Upper lobe of left lung (tissue), 6 donors: ENCODE results near the gene SH3TC2. TPM values are rescaled to one million over a fixed set of nuclear protein-coding genes. Genes with fewer than 3 reads are reported as not detected.

Experiments
- ATAC-seq, 2 donors: fragments of 200-7000 bp; cut with Tn5 transposase; one replicate each; pipeline ENCODE4 v1.9.1; 2022; ENCODE audit warnings: mild to moderate bottlenecking in 2 of 2, moderate library complexity in 2 of 2; ENCODE audit not compliant: low FRiP score in 2 of 2
- DNase-seq, 2 donors: peaks; one replicate each; pipeline ENCODE4 v3.0.0-alpha.2; 2019 to 2020
- H3K27ac ChIP-seq, 4 donors: fragments of 200-600 bp; sonication (generic); one replicate each; pipeline ENCODE4 v1.5.1; 2016 to 2019
- H3K27me3 ChIP-seq, 4 donors: fragments of 200-600 bp; sonication (generic); one replicate each; pipeline ENCODE4 v1.5.1; 2017 to 2019
- H3K36me3 ChIP-seq, 4 donors: fragments of 200-600 bp; sonication (generic); one replicate each; pipeline ENCODE4 v1.5.1; 2016 to 2019
- H3K4me1 ChIP-seq, 4 donors: fragments of 200-600 bp; sonication (generic); one replicate each; pipeline ENCODE4 v1.5.1; 2018 to 2019
- H3K4me3 ChIP-seq, 4 donors: fragments of 200-600 bp; sonication (generic); one replicate each; pipeline ENCODE4 v1.5.1; 2017 to 2019; ENCODE audit warnings: mild to moderate bottlenecking in 2 of 4, moderate library complexity in 1 of 4
- H3K9me3 ChIP-seq, 4 donors: fragments of 200-600 bp; sonication (generic); one replicate each; pipeline ENCODE4 v1.5.1; 2018 to 2019
- CTCF ChIP-seq, 6 experiments: fragments of 450-650 bp in 4 of 6; fragments of 200-600 bp in 2 of 6; sonication (generic) in 2 of 6; IDR thresholded peaks; one replicate each; pipeline ENCODE4 v1.5.1; 2016 to 2019; ENCODE audit warnings: antibody characterized with exemption in 6 of 6
- EP300 ChIP-seq, 4 donors: sonication (generic); formaldehyde crosslinking; IDR thresholded peaks; one replicate each; pipeline ENCODE4 v1.5.1; 2017; ENCODE audit warnings: antibody characterized with exemption in 4 of 4, control low read depth in 2 of 4
- POLR2A ChIP-seq, 4 donors: fragments of 450-650 bp; IDR thresholded peaks; one replicate each; pipeline ENCODE4 v1.5.1; 2016 to 2017; ENCODE audit warnings: antibody characterized with exemption in 4 of 4, mild to moderate bottlenecking in 2 of 4
- POLR2AphosphoS5 ChIP-seq, 2 donors: sonication (generic); formaldehyde crosslinking; IDR thresholded peaks; one replicate each; pipeline ENCODE4 v1.5.1; 2017; ENCODE audit warnings: antibody characterized with exemption in 2 of 2
- WGBS, 2 donors: methylation state at CpG; one replicate each; pipeline ENCODE4 v1.1.5; 2017 to 2018; 5-methylcytosine and 5-hydroxymethylcytosine counted together
- total RNA-seq, 6 donors: library from RNA; depleted of rRNA in 4 of 6; stranded (reverse); fragments of >200 nt in 4 of 6; gene quantifications; one replicate each; pipeline versions ENCODE4 v1.1.0 to v1.2.1, GENCODE V29; 2016 to 2021
- donor health status: DM: no; HTN: no; CAD: no; lungs with moderate emphysema.
- donor health status: DM: no; HTN: yes; CAD: no; lungs with severe emphysema.

Gene SH3TC2
- total RNA-seq, 6 donors from 2014 or later = under 0.01 to 3.1 (median 1.2) TPM

- ATAC-seq = no peak
- no peaks in the 10 kb centered on the region for H3K27me3 ChIP-seq
- no peak overlapping the region for H3K4me3 ChIP-seq
- TF ChIP-seq POLR2AphosphoS5 (IDR thresholded peaks at IDR 0.05) (no peak), POLR2A (IDR thresholded peaks at IDR 0.05) (no peak), EP300 (IDR thresholded peaks at IDR 0.05) (no peak), CTCF (IDR thresholded peaks at IDR 0.05) (no peak)
- WGBS, 2 donors = 71 to 83% methylated on average over 3 of the region's 3 CpGs
- H3K27ac ChIP-seq = no peak overlapping the region
- H3K9me3 ChIP-seq = no peaks in the 10 kb centered on the region
- no peaks in the 10 kb centered on the region for H3K36me3 ChIP-seq
- peaks cover 0 to 6% (median 3%) of the 10 kb centered on the region in 4 donors for H3K4me1 ChIP-seq
- DNase-seq = no peak
Observed at GRCh38 chr5:149030838-149031397, 31.9 kb downstream of the SH3TC2 start.

DNA sequence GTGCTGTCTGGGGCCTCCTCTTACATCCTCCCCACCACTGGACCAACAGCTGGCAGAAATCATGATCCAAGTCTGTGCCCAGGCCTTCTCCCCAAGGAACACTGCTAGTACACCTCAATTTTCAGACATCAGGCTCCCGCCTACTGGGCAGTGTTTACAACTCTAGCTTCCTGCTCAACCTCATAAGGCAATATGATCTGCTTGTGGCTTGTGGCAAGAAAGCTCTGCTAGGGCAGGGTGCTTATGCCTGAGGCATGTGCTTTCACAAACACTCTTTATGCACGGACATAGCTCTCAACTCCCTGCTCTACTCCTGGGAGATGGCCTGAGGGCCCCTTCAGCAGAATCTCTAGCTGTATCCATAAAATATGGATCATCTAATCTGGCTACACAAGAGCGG lies 32.5 kb downstream of the SH3TC2 start:
- WGBS, 2 donors = 69 to 78% methylated on average over 2 to 3 of the region's 3 CpGs
- Histone ChIP-seq H3K27ac (no peak overlapping the region), H3K9me3 (no peaks in the 10 kb centered on the region), H3K27me3 (no peaks in the 10 kb centered on the region), H3K4me1 (peaks cover 0 to 4% (median 2%) of the 10 kb centered on the region in 4 donors), H3K36me3 (no peaks in the 10 kb centered on the region), H3K4me3 (no peak overlapping the region)
- TF ChIP-seq POLR2AphosphoS5 (IDR thresholded peaks at IDR 0.05) (no peak), EP300 (IDR thresholded peaks at IDR 0.05) (no peak), CTCF (IDR thresholded peaks at IDR 0.05) (no peak), POLR2A (IDR thresholded peaks at IDR 0.05) (no peak)
- no peak for ATAC-seq
- DNase-seq = no peak

- ATAC-seq = no peak
- TF ChIP-seq CTCF (IDR thresholded peaks at IDR 0.05) = no peak
- no peak for TF ChIP-seq POLR2A (IDR thresholded peaks at IDR 0.05)
- TF ChIP-seq POLR2AphosphoS5 (IDR thresholded peaks at IDR 0.05) = no peak
- no peak for TF ChIP-seq EP300 (IDR thresholded peaks at IDR 0.05)
- DNase-seq = no peak
- Histone ChIP-seq H3K4me1 (no peaks in the 10 kb centered on the region), H3K4me3 (no peak overlapping the region), H3K36me3 (no peaks in the 10 kb centered on the region), H3K9me3 (no peaks in the 10 kb centered on the region), H3K27ac (no peak overlapping the region), H3K27me3 (no peaks in the 10 kb centered on the region)
- 93 to 98% methylated on average over 5 of the region's 5 CpGs for WGBS, 2 donors
Observed at GRCh38 chr5:149028984-149029383, 33.9 kb downstream of the SH3TC2 start.

GRCh38 chr5:149028161-149028560 lies 34.7 kb downstream of the SH3TC2 start:
- no peaks in the 10 kb centered on the region for H3K27me3 ChIP-seq
- H3K4me3 ChIP-seq = no peak overlapping the region
- no peaks in the 10 kb centered on the region for H3K4me1 ChIP-seq
- DNase-seq = peak in 1 of 2 donors; percentile 22
- ATAC-seq = no peak
- TF ChIP-seq POLR2A (IDR thresholded peaks at IDR 0.05) (no peak), CTCF (IDR thresholded peaks at IDR 0.05) (no peak), POLR2AphosphoS5 (IDR thresholded peaks at IDR 0.05) (no peak), EP300 (IDR thresholded peaks at IDR 0.05) (no peak)
- no peaks in the 10 kb centered on the region for H3K9me3 ChIP-seq
- H3K27ac ChIP-seq = no peak overlapping the region
- no peaks in the 10 kb centered on the region for H3K36me3 ChIP-seq
- WGBS, 2 donors = 82 to 95% methylated on average over 6 of the region's 6 CpGs

GRCh38 chr5:149027636-149028035 lies 35.2 kb downstream of the SH3TC2 start:
- H3K4me3 ChIP-seq = no peak overlapping the region
- ATAC-seq (no peak), DNase-seq (peak in 1 of 2 donors; percentile 59)
- no peaks in the 10 kb centered on the region for H3K36me3 ChIP-seq
- no peaks in the 10 kb centered on the region for H3K9me3 ChIP-seq
- H3K27ac ChIP-seq = no peak overlapping the region
- 95 to 100% methylated on average over 6 to 10 of the region's 12 CpGs for WGBS, 2 donors
- no peaks in the 10 kb centered on the region for H3K27me3 ChIP-seq
- no peak for TF ChIP-seq POLR2A (IDR thresholded peaks at IDR 0.05)
- no peak for TF ChIP-seq POLR2AphosphoS5 (IDR thresholded peaks at IDR 0.05)
- TF ChIP-seq EP300 (IDR thresholded peaks at IDR 0.05) = no peak
- TF ChIP-seq CTCF (IDR thresholded peaks at IDR 0.05) = no peak
- no peaks in the 10 kb centered on the region for H3K4me1 ChIP-seq
